Femur (tissue), 1 donor: Measurements from ENCODE around the gene VWA5B2.

ENCODE experiments used
- DNase-seq: peaks from one replicate; pipeline ENCODE4 v3.0.0-alpha.2; 2017

Gene VWA5B2

GRCh38 chr3:184227481-184227935 is 1.9 kb upstream of the VWA5B2 start:
- DNase-seq: no peak

GRCh38 chr3:184228376-184229137 is 828 bp upstream of the VWA5B2 start:
- DNase-seq: no peak

- DNase-seq: no peak
Observed at GRCh38 chr3:184230081-184230602, 757 bp downstream of the VWA5B2 start.

GRCh38 chr3:184230603-184231528 is 1.5 kb downstream of the VWA5B2 start:
- DNase-seq: no peak

GRCh38 chr3:184231671-184232070 is 2.3 kb downstream of the VWA5B2 start:
- DNase-seq: no peak

- no peak for DNase-seq
Observed at GRCh38 chr3:184233127-184233843, 3.9 kb downstream of the VWA5B2 start.

- no peak for DNase-seq
Observed at GRCh38 chr3:184234224-184234623, 4.8 kb downstream of the VWA5B2 start.

GRCh38 chr3:184234671-184235380 is 5.4 kb downstream of the VWA5B2 start:
- DNase-seq: no peak

GRCh38 chr3:184235381-184236032 is 6.1 kb downstream of the VWA5B2 start:
- DNase-seq: no peak

GRCh38 chr3:184236033-184236410 is 6.6 kb downstream of the VWA5B2 start:
- no peak for DNase-seq

GRCh38 chr3:184236636-184237035 is 7.3 kb downstream of the VWA5B2 start:
- DNase-seq: no peak

GRCh38 chr3:184237211-184237610 is 7.8 kb downstream of the VWA5B2 start:
- no peak for DNase-seq

- DNase-seq: no peak
Observed at GRCh38 chr3:184237807-184238206, 8.4 kb downstream of the VWA5B2 start.

GRCh38 chr3:184238246-184238818 is 8.9 kb downstream of the VWA5B2 start:
- no peak for DNase-seq

GRCh38 chr3:184239221-184239620 is 9.8 kb downstream of the VWA5B2 start:
- no peak for DNase-seq

GRCh38 chr3:184239708-184240107 is 10.3 kb downstream of the VWA5B2 start:
- DNase-seq: no peak

- DNase-seq: no peak
Observed at GRCh38 chr3:184240384-184241140, 11.2 kb downstream of the VWA5B2 start.

- DNase-seq: no peak
Observed at GRCh38 chr3:184241141-184241446, 11.7 kb downstream of the VWA5B2 start.

- no peak for DNase-seq
Observed at GRCh38 chr3:184241447-184242296, 12.3 kb downstream of the VWA5B2 start.

- no peak for DNase-seq
Observed at GRCh38 chr3:184242297-184242685, 12.9 kb downstream of the VWA5B2 start.
